Smooth muscle cell (in vitro differentiated cells): ENCODE measurements around the gene FGFR4. TPM values are rescaled to one million over a fixed set of nuclear protein-coding genes. Genes with fewer than 3 reads are reported as not detected.

ENCODE experiments used
- DNase-seq: peaks from one replicate; lab custom pipeline; 2025; ENCODE audit not compliant: unreplicated experiment; lab: John Stamatoyannopoulos, UW
- H2AFZ ChIP-seq: fragments of 200-600 bp; sonication (generic); 2 replicates; pipeline ENCODE4 v1.6.0; 2016; ENCODE audit warnings: antibody characterized with exemption, low read depth, mild to moderate bottlenecking
- H3F3A ChIP-seq: fragments of 200-600 bp; sonication (generic); 2 replicates; pipeline ENCODE4 v1.6.0; 2017; ENCODE audit warnings: antibody characterized with exemption, low read depth
- H3K27ac ChIP-seq: fragments of 200-600 bp; sonication (generic); 2 replicates; pipeline ENCODE4 v1.5.1; 2016; ENCODE audit warnings: low read depth, mild to moderate bottlenecking
- H3K27me3 ChIP-seq: fragments of 200-600 bp; sonication (generic); 2 replicates; pipeline ENCODE4 v1.6.1; 2016; ENCODE audit warnings: low read depth, mild to moderate bottlenecking
- H3K36me3 ChIP-seq: fragments of 200-600 bp; sonication (generic); 2 replicates; pipeline ENCODE4 v1.5.1; 2016; ENCODE audit warnings: low read depth
- H3K4me1 ChIP-seq: fragments of 200-600 bp; sonication (generic); 2 replicates; pipeline ENCODE4 v1.5.1; 2016; ENCODE audit warnings: low read depth
- H3K4me2 ChIP-seq: fragments of 200-600 bp; sonication (generic); 2 replicates; pipeline ENCODE4 v1.6.0; 2016; ENCODE audit warnings: mild to moderate bottlenecking
- H3K4me3 ChIP-seq: fragments of 200-600 bp; sonication (generic); 2 replicates; pipeline ENCODE4 v1.5.1; 2016; ENCODE audit warnings: mild to moderate bottlenecking
- H3K79me2 ChIP-seq: fragments of 200-600 bp; sonication (generic); 2 replicates; pipeline ENCODE4 v1.6.0; 2016; ENCODE audit warnings: low read depth, mild to moderate bottlenecking
- H3K9ac ChIP-seq: fragments of 200-600 bp; sonication (generic); 2 replicates; pipeline ENCODE4 v1.6.0; 2016; ENCODE audit warnings: low read depth
- H3K9me3 ChIP-seq: fragments of 200-600 bp; sonication (generic); replicated peaks from 2 replicates; pipeline ENCODE4 v1.5.1; 2016; ENCODE audit warnings: low read depth
- H4K20me1 ChIP-seq: fragments of 200-600 bp; sonication (generic); 2 replicates; pipeline ENCODE4 v1.6.0; 2016; ENCODE audit warnings: low read depth
- WGBS: methylation state at CpG from one replicate; pipeline ENCODE4 v1.1.7; 2016; ENCODE audit warnings: low lambda C conversion rate; 5-methylcytosine and 5-hydroxymethylcytosine counted together
- polyA plus RNA-seq: library from polyadenylated mRNA; unstranded; fragments of >200 nt; fragmentation: Nextera tagmentation; extraction: Ambion mirVana; gene quantifications from 2 replicates; pipeline ENCODE4 v1.2.1, GENCODE V29; 2016
- total RNA-seq: library from RNA; depleted of rRNA; stranded (reverse); fragments of >200 nt; gene quantifications from 2 replicates; pipeline ENCODE4 v1.2.3, GENCODE V29; 2014
- TF ChIP-seq, protein P1 (sequence below): fragments of 200-600 bp; sonication (generic); IDR thresholded peaks from 2 replicates; pipeline ENCODE4 v1.5.1; 2017; ENCODE audit warnings: borderline replicate concordance, mild to moderate bottlenecking, antibody characterized with exemption; ENCODE audit not compliant: insufficient read depth, poor library complexity, severe bottlenecking

Gene FGFR4
- total and polyA plus RNA-seq, 2 experiments from 2014 or later: 0.90 to 1.1 TPM

DNA sequence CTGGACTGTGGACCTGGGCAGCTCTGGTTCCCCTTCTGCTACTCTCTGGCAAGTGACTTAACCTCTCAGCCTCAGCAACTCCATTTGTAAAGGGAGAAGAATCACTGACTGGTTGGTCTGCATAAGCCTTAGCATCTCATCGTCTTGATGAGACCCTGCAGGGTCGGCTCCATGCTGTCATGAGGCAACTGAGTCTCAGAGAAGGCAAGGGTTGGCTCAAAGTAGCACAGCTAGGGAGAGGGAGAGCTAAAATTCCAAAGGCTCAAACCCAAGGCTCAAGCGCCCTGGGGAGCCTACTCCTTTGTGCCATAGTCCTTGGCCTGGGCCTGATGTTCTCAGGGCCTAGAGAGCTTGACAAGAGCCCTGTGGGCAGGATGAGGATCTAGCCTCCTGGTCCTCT, 4.5 kb downstream of the FGFR4 start:
- Histone ChIP-seq H3K4me2 (no peak overlapping the region), H3K27me3 (no peaks in the 10 kb centered on the region), H3K79me2 (no peaks in the 10 kb centered on the region), H2AFZ (no peak overlapping the region), H3K4me1 (peaks cover 5% of the 10 kb centered on the region), H3K4me3 (no peak overlapping the region), H3K9me3 (no peaks in the 10 kb centered on the region), H3K9ac (no peak overlapping the region), H3F3A (peaks cover 1% of the 10 kb centered on the region), H3K27ac (no peak overlapping the region), H4K20me1 (no peaks in the 10 kb centered on the region), H3K36me3 (no peaks in the 10 kb centered on the region)
- TF ChIP-seq, protein P1, sequence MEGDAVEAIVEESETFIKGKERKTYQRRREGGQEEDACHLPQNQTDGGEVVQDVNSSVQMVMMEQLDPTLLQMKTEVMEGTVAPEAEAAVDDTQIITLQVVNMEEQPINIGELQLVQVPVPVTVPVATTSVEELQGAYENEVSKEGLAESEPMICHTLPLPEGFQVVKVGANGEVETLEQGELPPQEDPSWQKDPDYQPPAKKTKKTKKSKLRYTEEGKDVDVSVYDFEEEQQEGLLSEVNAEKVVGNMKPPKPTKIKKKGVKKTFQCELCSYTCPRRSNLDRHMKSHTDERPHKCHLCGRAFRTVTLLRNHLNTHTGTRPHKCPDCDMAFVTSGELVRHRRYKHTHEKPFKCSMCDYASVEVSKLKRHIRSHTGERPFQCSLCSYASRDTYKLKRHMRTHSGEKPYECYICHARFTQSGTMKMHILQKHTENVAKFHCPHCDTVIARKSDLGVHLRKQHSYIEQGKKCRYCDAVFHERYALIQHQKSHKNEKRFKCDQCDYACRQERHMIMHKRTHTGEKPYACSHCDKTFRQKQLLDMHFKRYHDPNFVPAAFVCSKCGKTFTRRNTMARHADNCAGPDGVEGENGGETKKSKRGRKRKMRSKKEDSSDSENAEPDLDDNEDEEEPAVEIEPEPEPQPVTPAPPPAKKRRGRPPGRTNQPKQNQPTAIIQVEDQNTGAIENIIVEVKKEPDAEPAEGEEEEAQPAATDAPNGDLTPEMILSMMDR: no peak
- DNase-seq: no peak
- WGBS: 86% methylated on average over 3 of the region's 3 CpGs

DNA sequence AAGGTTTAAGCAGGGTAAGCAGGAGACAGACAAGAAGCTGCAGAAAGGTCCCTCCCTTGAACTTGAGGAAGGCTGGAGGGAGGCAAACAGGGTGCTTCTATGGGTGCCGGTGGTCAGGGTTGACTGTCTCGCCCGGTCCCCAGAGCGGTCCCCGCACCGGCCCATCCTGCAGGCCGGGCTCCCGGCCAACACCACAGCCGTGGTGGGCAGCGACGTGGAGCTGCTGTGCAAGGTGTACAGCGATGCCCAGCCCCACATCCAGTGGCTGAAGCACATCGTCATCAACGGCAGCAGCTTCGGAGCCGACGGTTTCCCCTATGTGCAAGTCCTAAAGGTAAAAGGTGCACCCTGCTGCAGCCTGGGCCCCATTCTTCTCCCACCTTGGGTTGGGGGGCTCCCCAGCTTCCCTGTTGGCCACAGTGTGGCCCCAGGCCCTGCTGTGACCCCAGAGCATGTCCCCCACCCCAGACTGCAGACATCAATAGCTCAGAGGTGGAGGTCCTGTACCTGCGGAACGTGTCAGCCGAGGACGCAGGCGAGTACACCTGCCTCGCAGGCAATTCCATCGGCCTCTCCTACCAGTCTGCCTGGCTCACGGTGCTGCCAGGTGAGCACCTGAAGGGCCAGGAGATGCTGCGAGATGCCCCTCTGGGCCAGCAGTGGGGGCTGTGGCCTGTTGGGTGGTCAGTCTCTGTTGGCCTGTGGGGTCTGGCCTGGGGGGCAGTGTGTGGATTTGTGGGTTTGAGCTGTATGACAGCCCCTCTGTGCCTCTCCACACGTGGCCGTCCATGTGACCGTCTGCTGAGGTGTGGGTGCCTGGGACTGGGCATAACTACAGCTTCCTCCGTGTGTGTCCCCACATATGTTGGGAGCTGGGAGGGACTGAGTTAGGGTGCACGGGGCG, 5.7 kb downstream of the FGFR4 start:
- Histone ChIP-seq H3K79me2 (no peaks in the 10 kb centered on the region), H3K27me3 (no peaks in the 10 kb centered on the region), H3K4me2 (no peak overlapping the region), H3K4me1 (peaks cover 5% of the 10 kb centered on the region), H4K20me1 (no peaks in the 10 kb centered on the region), H3K4me3 (no peak overlapping the region), H3K27ac (no peak overlapping the region), H2AFZ (no peak overlapping the region), H3K36me3 (no peaks in the 10 kb centered on the region), H3K9ac (no peak overlapping the region), H3K9me3 (no peaks in the 10 kb centered on the region), H3F3A (no peaks in the 10 kb centered on the region)
- DNase-seq: no peak
- 94% methylated on average over 32 of the region's 32 CpGs for WGBS
- TF ChIP-seq, protein P1: no peak

DNA sequence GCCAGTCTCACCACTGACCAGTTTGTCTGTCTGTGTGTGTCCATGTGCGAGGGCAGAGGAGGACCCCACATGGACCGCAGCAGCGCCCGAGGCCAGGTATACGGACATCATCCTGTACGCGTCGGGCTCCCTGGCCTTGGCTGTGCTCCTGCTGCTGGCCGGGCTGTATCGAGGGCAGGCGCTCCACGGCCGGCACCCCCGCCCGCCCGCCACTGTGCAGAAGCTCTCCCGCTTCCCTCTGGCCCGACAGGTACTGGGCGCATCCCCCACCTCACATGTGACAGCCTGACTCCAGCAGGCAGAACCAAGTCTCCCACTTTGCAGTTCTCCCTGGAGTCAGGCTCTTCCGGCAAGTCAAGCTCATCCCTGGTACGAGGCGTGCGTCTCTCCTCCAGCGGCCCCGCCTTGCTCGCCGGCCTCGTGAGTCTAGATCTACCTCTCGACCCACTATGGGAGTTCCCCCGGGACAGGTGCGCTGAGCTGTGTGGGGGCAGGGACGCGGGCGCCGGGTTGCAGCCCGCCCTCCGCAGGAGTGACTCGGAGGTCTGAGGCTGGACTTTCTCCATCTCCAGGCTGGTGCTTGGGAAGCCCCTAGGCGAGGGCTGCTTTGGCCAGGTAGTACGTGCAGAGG, 6.5 kb downstream of the FGFR4 start:
- Histone ChIP-seq H3K36me3 (no peaks in the 10 kb centered on the region), H3K4me3 (no peak overlapping the region), H3K4me2 (no peak overlapping the region), H3K27me3 (no peaks in the 10 kb centered on the region), H3K79me2 (no peaks in the 10 kb centered on the region), H3F3A (no peaks in the 10 kb centered on the region), H3K27ac (no peak overlapping the region), H3K9ac (no peak overlapping the region), H3K4me1 (peaks cover 5% of the 10 kb centered on the region), H4K20me1 (no peaks in the 10 kb centered on the region), H2AFZ (no peak overlapping the region), H3K9me3 (no peaks in the 10 kb centered on the region)
- TF ChIP-seq, protein P1: no peak
- 94% methylated on average over 21 of the region's 40 CpGs for WGBS
- DNase-seq: no peak

DNA sequence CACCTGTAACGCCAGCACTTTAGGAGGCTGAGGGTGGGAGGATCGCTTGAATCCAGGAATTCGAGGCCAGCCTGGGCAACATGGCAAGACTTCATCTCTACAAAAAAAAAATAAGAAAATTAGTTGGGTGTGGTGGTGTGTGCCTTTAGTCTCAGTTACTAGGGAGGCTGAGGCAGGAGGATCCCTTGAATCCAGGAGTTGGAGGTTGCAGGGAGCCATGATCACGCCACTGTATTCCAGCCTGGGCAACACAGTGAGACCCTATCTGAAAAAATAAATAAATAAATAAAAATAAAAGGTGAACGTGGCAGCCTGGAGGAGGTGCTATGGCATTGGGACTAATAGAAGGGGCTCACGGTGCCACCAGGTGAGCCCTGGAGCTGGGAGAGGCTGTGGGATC, 7.1 kb downstream of the FGFR4 start:
- no peaks in the 10 kb centered on the region for H4K20me1 ChIP-seq
- no peak overlapping the region for H3K4me3 ChIP-seq
- no peak overlapping the region for H2AFZ ChIP-seq
- no peaks in the 10 kb centered on the region for H3K27me3 ChIP-seq
- no peaks in the 10 kb centered on the region for H3K9me3 ChIP-seq
- no peaks in the 10 kb centered on the region for H3F3A ChIP-seq
- no peak overlapping the region for H3K4me2 ChIP-seq
- H3K79me2 ChIP-seq: no peaks in the 10 kb centered on the region
- DNase-seq: no peak
- no peak overlapping the region for H3K9ac ChIP-seq
- peaks cover 5% of the 10 kb centered on the region for H3K4me1 ChIP-seq
- no peaks in the 10 kb centered on the region for H3K36me3 ChIP-seq
- TF ChIP-seq, protein P1: no peak
- 96% methylated on average over 6 of the region's 6 CpGs for WGBS
- H3K27ac ChIP-seq: no peak overlapping the region
